Measurements from ENCODE around the gene HS6ST1.

GRCh38 chr2:128317181-128317898, 1.3 kb downstream of the HS6ST1 start:
- TF ChIP-seq, protein P1, sequence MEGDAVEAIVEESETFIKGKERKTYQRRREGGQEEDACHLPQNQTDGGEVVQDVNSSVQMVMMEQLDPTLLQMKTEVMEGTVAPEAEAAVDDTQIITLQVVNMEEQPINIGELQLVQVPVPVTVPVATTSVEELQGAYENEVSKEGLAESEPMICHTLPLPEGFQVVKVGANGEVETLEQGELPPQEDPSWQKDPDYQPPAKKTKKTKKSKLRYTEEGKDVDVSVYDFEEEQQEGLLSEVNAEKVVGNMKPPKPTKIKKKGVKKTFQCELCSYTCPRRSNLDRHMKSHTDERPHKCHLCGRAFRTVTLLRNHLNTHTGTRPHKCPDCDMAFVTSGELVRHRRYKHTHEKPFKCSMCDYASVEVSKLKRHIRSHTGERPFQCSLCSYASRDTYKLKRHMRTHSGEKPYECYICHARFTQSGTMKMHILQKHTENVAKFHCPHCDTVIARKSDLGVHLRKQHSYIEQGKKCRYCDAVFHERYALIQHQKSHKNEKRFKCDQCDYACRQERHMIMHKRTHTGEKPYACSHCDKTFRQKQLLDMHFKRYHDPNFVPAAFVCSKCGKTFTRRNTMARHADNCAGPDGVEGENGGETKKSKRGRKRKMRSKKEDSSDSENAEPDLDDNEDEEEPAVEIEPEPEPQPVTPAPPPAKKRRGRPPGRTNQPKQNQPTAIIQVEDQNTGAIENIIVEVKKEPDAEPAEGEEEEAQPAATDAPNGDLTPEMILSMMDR (IDR thresholded peaks at IDR 0.05): peak in 1 of 7 experiments; percentile 4
- TF ChIP-seq POLR2A (IDR thresholded peaks at IDR 0.05): peak in 2 of 3 donors; percentile 54 to 61
